ENCODE results near the gene TMEM176B.

The TMEM176B gene

GRCh38 chr7:150799741-150800580 is at the start of gene TMEM176B:
Gene TMEM176B, minus strand, starts transcription at chr7:150800364. Its CDS starts 3,795 bp downstream, at chr7:150796569.
- no peak for DNase-seq

GRCh38 chr7:150849204-150849775 is 49.1 kb upstream of the TMEM176B start:
- no peak for DNase-seq

GRCh38 chr7:150848561-150849115 is 48.5 kb upstream of the TMEM176B start:
- DNase-seq = no peak

- no peak for DNase-seq
Measured at GRCh38 chr7:150848111-150848510, 47.9 kb upstream of the TMEM176B start.

GRCh38 chr7:150847536-150847935 is 47.4 kb upstream of the TMEM176B start:
- no peak for DNase-seq

GRCh38 chr7:150846291-150847115 is 46.3 kb upstream of the TMEM176B start:
- DNase-seq = no peak

GRCh38 chr7:150845421-150845861 is 45.3 kb upstream of the TMEM176B start:
- no peak for DNase-seq

GRCh38 chr7:150842716-150843115 is 42.6 kb upstream of the TMEM176B start:
- no peak for DNase-seq

GRCh38 chr7:150842018-150842417 is 41.9 kb upstream of the TMEM176B start:
- no peak for DNase-seq

- no peak for DNase-seq
Measured at GRCh38 chr7:150838965-150839650, 38.9 kb upstream of the TMEM176B start.

GRCh38 chr7:150835702-150836280 is 35.6 kb upstream of the TMEM176B start:
- no peak for DNase-seq

- DNase-seq = no peak
Measured at GRCh38 chr7:150835019-150835418, 34.9 kb upstream of the TMEM176B start.

GRCh38 chr7:150831851-150832250 is 31.7 kb upstream of the TMEM176B start:
- DNase-seq = no peak

- no peak for DNase-seq
Measured at GRCh38 chr7:150830937-150831336, 30.8 kb upstream of the TMEM176B start.

- DNase-seq = no peak
Measured at GRCh38 chr7:150829426-150829825, 29.3 kb upstream of the TMEM176B start.

GRCh38 chr7:150828384-150828783 is 28.2 kb upstream of the TMEM176B start:
- DNase-seq = no peak

GRCh38 chr7:150826061-150826849 is 26.1 kb upstream of the TMEM176B start:
- no peak for DNase-seq

GRCh38 chr7:150824379-150825177 is 24.4 kb upstream of the TMEM176B start:
- DNase-seq = no peak

GRCh38 chr7:150823484-150824126 is 23.4 kb upstream of the TMEM176B start:
- DNase-seq = no peak

GRCh38 chr7:150823043-150823442 is 22.9 kb upstream of the TMEM176B start:
- DNase-seq = no peak

Data from activated naive CD4-positive, alpha-beta T cell treated with Interleukin-2 at 50 U/mL for 16 hours (primary cell).